GM12864 (cell line): ENCODE measurements around the gene PRX.
"Not testable (repeated sequence)": the region's sequence is repeated elsewhere in the genome, so short reads cannot be mapped to it uniquely, and the experiment has no call there.

Experiments
- DNase-seq: peaks from one replicate; pipeline ENCODE4 v3.0.0-alpha.2; 2011; ENCODE audit warnings: low read depth
- H3K4me3 ChIP-seq: 2 replicates; pipeline ENCODE4 v1.5.1; 2011; ENCODE audit warnings: mild to moderate bottlenecking, low read depth, low read length, control low read depth
- CTCF ChIP-seq: IDR thresholded peaks from 2 replicates; pipeline ENCODE4 v1.5.1; 2011; ENCODE audit warnings: low read depth, mild to moderate bottlenecking, moderate library complexity, low read length, control low read depth, inconsistent platforms; ENCODE audit errors: missing control alignments

The PRX gene

GRCh38 chr19:40433391-40434216 lies 20.4 kb upstream of the PRX start:
- DNase-seq, result no peak
- peak overlapping the region; percentile 46 for H3K4me3 ChIP-seq
- TF ChIP-seq CTCF, result no peak

- not testable (repeated sequence) for H3K4me3 ChIP-seq, DNase-seq
Observed at GRCh38 chr19:40432760-40433159, 19.6 kb upstream of the PRX start.

GRCh38 chr19:40431698-40432097 lies 18.5 kb upstream of the PRX start:
- DNase-seq, result no peak
- no peak for TF ChIP-seq CTCF
- H3K4me3 ChIP-seq, result no peak overlapping the region

- not testable (repeated sequence) for H3K4me3 ChIP-seq, DNase-seq
Observed at GRCh38 chr19:40430242-40430641, 17.1 kb upstream of the PRX start.

- DNase-seq, result not testable (repeated sequence)
Observed at GRCh38 chr19:40428197-40428596, 15.0 kb upstream of the PRX start.

GRCh38 chr19:40425450-40426287 lies 12.5 kb upstream of the PRX start, which contains the start of gene SERTAD1:
SERTAD1 (minus strand) TSS chr19:40425992; CDS start chr19:40423546, 2,446 bp downstream.
- peak; percentile 98 for DNase-seq
- peak within 1 kb of the TSS; percentile 83 for H3K4me3 ChIP-seq
- peak; percentile 70 for TF ChIP-seq CTCF

More at GRCh38 chr19:40428197-40428596, 15.0 kb upstream of the PRX start:
- H3K4me3 ChIP-seq, result not testable (repeated sequence)

GRCh38 chr19:40424637-40425449 lies 11.7 kb upstream of the PRX start:
- DNase-seq, result no peak
- TF ChIP-seq CTCF, result no peak
- H3K4me3 ChIP-seq, result peak overlapping the region; percentile 83

GRCh38 chr19:40423938-40424337 lies 10.8 kb upstream of the PRX start:
- no peak overlapping the region; the same call in 1 of the 2 replicates for H3K4me3 ChIP-seq
- TF ChIP-seq CTCF, result no peak
- DNase-seq, result no peak
